BLaER1 treated with 17β-estradiol and CSF1 and Interleukin-3, amounts not matched to agents 10 nM and 100 nM (cell line): Measurements from ENCODE around the gene NKRF.
"Not testable (repeated sequence)": the region's sequence is repeated elsewhere in the genome, so short reads cannot be mapped to it uniquely, and the experiment has no call there.

Experiments
- H3K27ac ChIP-seq, 11 experiments: shearing (Covaris generic); formaldehyde crosslinking; 2 replicates each; pipeline ENCODE4 v1.8.1; 2022
- H3K27me3 ChIP-seq, 11 experiments: shearing (Covaris generic); formaldehyde crosslinking; 2 replicates each; pipeline ENCODE4 v1.8.1; 2022
- H3K36me3 ChIP-seq, 11 experiments: shearing (Covaris generic); formaldehyde crosslinking; 2 replicates each; pipeline ENCODE4 v1.8.1; 2022
- H3K4me1 ChIP-seq, 10 experiments: shearing (Covaris generic); formaldehyde crosslinking; 2 replicates each; pipeline ENCODE4 v1.8.1; 2022
- H3K4me2 ChIP-seq, 11 experiments: shearing (Covaris generic); formaldehyde crosslinking; 2 replicates each; pipeline ENCODE4 v1.8.1; 2022
- H3K4me3 ChIP-seq, 10 experiments: shearing (Covaris generic); formaldehyde crosslinking; 2 replicates each; pipeline ENCODE4 v1.8.1; 2022
- H3K9ac ChIP-seq, 11 experiments: shearing (Covaris generic); formaldehyde crosslinking; 2 replicates each; pipeline ENCODE4 v1.8.1; 2022
- H3K9me3 ChIP-seq, 11 experiments: shearing (Covaris generic); formaldehyde crosslinking; replicated peaks in 1 of 11; 2 replicates each; pipeline ENCODE4 v1.8.1; 2022
- H4K20me1 ChIP-seq, 11 experiments: shearing (Covaris generic); formaldehyde crosslinking; 2 replicates each; pipeline ENCODE4 v1.8.1; 2022
- Cebpa-rat ChIP-seq, 11 experiments: shearing (Covaris generic); IDR thresholded peaks; 2 replicates each; pipeline ENCODE4 v1.8.1; 2022

NKRF gene

DNA sequence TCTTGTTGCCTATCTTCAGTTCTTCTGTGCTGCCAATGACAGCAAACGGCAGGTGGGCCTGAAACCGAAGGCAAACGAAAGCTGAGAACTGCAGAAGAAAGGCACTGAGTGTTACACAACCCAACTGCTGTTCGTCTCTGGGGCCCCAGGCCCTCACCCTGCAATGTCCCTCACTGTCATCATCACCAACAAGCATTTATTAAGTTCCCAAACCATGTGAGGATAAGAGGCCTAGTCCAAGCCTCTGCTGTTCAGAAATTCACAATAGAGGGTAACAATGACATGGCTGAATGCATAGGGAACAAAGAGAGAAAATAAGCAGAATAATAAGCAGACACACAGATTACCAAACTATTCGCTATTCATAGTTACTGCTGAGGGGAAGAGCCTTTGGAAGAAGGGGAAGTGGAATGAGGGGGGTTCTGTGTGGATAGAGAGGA is 34.5 kb upstream of the NKRF start:
- Histone ChIP-seq H4K20me1 (peaks cover 0 to 13% (median 0%) of the 10 kb centered on the region in 11 experiments; a peak in 5 of 22 replicates), H3K9ac (no peak overlapping the region), H3K9me3 (no peaks in the 10 kb centered on the region), H3K4me2 (peak overlapping the region in 5 of 11 experiments; percentile 2 to 31 (median 12); a peak in 4 of 22 replicates), H3K27ac (peak overlapping the region in 2 of 11 experiments; percentile 10 to 32; a peak in 3 of 22 replicates), H3K27me3 (no peaks in the 10 kb centered on the region), H3K36me3 (peaks cover 17 to 83% (median 53%) of the 10 kb centered on the region in 11 experiments; a peak in 21 of 22 replicates), H3K4me3 (no peak overlapping the region), H3K4me1 (peaks cover 25 to 56% (median 49%) of the 10 kb centered on the region in 10 experiments)
- no peak for TF ChIP-seq Cebpa-rat (IDR thresholded peaks at IDR 0.05)

DNA sequence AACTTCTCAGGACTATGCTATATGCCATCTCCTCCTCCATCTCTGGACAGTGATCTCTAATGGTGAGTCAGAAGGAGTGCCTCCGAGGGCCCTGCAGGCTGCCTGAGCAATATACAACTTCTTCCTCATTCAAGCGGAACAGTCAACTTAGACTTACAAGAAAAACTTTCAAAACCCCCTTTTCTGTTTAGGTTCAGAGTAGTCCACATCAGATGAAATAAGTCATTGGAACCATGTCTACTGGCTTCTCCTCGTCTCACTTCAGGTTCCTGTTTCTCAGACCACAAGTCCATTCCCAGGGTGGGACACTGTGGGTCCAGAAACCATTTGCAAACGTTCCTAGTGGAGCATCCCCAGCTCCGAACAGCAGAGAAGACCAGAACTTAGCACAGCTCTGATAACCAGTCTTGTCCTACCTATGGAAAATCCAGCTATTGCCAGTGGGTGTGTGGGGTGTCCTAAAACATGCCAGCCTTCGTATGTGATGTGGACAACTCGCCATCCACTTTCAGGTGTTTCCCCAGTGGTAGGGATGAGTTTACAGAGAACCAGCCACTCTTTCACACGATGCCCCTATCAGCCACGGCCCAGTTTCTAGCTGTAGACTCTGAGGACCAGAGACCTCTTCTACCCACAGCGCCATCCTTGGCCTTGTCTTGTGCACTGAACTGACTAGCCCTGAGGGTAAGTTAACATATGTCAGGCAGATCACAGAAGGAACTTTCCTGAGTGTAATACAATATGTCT is 32.7 kb upstream of the NKRF start:
- H3K4me1 ChIP-seq, result peaks cover 25 to 61% (median 57%) of the 10 kb centered on the region in 10 experiments
- H3K27ac ChIP-seq, result peak overlapping the region in 1 of 11 experiments; percentile 7; a peak in 1 of 22 replicates
- TF ChIP-seq Cebpa-rat (IDR thresholded peaks at IDR 0.05), result no peak

DNA sequence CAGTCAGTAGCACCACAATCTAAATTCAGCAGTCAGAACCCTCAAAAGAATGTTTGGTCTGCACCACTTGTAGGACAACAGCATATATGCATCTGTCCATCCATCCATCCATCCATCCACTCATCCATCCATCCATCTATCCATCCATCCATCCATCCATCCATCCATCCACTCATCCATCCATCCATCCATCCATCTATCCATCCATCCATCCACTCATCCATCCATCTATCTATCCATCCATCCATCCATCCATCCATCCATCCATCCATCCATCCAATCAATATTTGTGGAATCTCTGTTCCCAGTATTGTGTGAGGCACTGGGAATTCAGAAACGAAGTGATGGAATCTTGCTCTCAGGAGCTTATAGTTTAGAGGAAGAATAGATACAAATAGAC is 31.2 kb upstream of the NKRF start:
- not testable (repeated sequence) for H3K9ac ChIP-seq, H3K27me3 ChIP-seq, H3K9me3 ChIP-seq, H3K27ac ChIP-seq, H3K4me3 ChIP-seq, H3K4me2 ChIP-seq
- Histone ChIP-seq H4K20me1 (peaks cover 0 to 13% (median 0%) of the 10 kb centered on the region in 11 experiments; a peak in 5 of 22 replicates), H3K4me1 (peaks cover 25 to 53% (median 46%) of the 10 kb centered on the region in 10 experiments), H3K36me3 (peaks cover 31 to 90% (median 71%) of the 10 kb centered on the region in 11 experiments)

More for the DNA sequence above, 32.7 kb upstream of the NKRF start:
- H3K4me2 ChIP-seq, result peak overlapping the region; percentile 6 to 55 (median 30); a peak in 18 of 22 replicates
- no peaks in the 10 kb centered on the region for H3K27me3 ChIP-seq
- H3K4me3 ChIP-seq, result no peak overlapping the region
- peaks cover 0 to 13% (median 0%) of the 10 kb centered on the region in 11 experiments; a peak in 5 of 22 replicates for H4K20me1 ChIP-seq
- H3K9me3 ChIP-seq, result no peaks in the 10 kb centered on the region
- no peak overlapping the region for H3K9ac ChIP-seq
- H3K36me3 ChIP-seq, result peaks cover 17 to 89% (median 60%) of the 10 kb centered on the region in 11 experiments

DNA sequence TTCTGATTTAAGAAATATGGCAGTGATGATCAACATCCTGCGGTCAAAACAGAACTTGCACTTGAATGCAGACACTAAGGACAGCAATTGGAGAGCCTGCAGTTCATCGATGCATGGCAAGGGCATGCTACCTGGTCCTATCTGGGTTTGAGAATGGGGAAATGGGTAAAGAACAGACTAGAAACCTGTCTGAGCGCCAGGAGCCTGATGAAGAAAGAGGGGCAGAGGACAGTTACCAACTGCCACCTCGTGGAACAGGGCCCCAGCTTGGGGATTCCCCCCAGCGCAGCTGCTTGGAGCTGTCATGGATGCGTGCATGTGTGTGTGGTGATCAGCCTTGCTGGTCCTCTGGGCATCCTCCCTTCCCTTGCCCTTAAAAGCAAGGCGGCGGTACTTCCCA is 30.2 kb upstream of the NKRF start:
- Histone ChIP-seq H3K27ac (no peak overlapping the region), H3K9ac (no peak overlapping the region), H3K4me1 (peaks cover 23 to 50% (median 40%) of the 10 kb centered on the region in 10 experiments), H3K27me3 (no peaks in the 10 kb centered on the region), H3K9me3 (no peaks in the 10 kb centered on the region), H3K4me2 (peak overlapping the region in 9 of 11 experiments; percentile 11 to 57 (median 42); a peak in 14 of 22 replicates), H4K20me1 (peaks cover 0 to 11% (median 0%) of the 10 kb centered on the region in 11 experiments; a peak in 4 of 22 replicates), H3K36me3 (peaks cover 37 to 90% (median 77%) of the 10 kb centered on the region in 11 experiments), H3K4me3 (no peak overlapping the region)
- no peak for TF ChIP-seq Cebpa-rat (IDR thresholded peaks at IDR 0.05)

DNA sequence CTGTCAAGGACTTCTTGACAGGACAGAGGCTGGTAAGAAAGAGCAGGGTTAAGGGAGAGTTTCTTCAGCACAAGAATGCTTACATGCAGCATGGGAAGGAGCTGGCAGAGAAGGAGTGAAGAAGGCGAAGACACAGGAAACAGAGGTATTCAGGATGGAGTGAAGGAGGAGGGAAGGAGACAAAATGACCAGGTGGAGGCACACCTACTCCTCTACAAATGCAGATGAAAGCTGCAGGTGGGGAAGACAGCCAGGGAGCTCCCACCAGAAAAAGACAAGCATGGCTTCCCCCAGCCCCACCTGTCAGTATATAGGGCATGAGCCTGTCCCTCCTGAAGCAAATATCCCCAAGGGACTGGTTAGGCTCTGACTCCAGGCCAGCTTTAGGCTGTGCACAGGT is 29.6 kb upstream of the NKRF start:
- Histone ChIP-seq H4K20me1 (peaks cover 0 to 5% (median 0%) of the 10 kb centered on the region in 11 experiments; a peak in 3 of 22 replicates), H3K27ac (0 out of 22 replicates have a peak overlapping the region, but pooled peaks of 1 of the 11 experiments have one; percentile 6), H3K9me3 (no peaks in the 10 kb centered on the region), H3K36me3 (peaks cover 37 to 87% (median 74%) of the 10 kb centered on the region in 11 experiments), H3K9ac (no peak overlapping the region), H3K4me2 (peak overlapping the region in 9 of 11 experiments; percentile 1 to 57 (median 49); a peak in 16 of 22 replicates), H3K4me3 (no peak overlapping the region), H3K4me1 (peaks cover 17 to 43% (median 36%) of the 10 kb centered on the region in 10 experiments), H3K27me3 (no peaks in the 10 kb centered on the region)
- TF ChIP-seq Cebpa-rat (IDR thresholded peaks at IDR 0.05), result no peak

DNA sequence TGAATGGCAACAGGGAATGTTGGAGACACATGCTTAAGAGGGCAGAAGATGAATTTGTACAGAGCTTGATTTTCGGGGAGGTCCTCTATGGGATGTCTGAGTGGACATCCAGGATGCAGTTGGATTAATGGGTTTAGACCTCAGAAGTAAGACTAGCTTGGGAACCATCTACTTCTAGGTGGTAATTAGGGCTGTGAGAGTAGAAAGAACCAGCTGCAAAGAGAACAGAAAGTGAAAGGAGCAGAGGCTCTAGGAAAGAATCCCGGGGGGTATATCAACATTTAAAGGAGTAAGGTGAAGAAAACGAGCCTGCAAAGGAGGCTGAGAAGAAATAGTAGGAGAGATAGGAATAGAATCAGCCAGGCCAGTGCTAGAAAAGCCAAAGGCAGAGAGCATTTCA is 29.0 kb upstream of the NKRF start:
- Histone ChIP-seq H3K27me3 (no peaks in the 10 kb centered on the region), H3K27ac (0 out of 22 replicates have a peak overlapping the region, but pooled peaks of 1 of the 11 experiments have one; percentile 6), H3K9me3 (no peaks in the 10 kb centered on the region), H3K36me3 (peaks cover 32 to 88% (median 72%) of the 10 kb centered on the region in 11 experiments), H3K4me2 (peak overlapping the region in 8 of 11 experiments; percentile 17 to 57 (median 50); a peak in 15 of 22 replicates), H4K20me1 (peaks cover 0 to 5% (median 0%) of the 10 kb centered on the region in 11 experiments; a peak in 2 of 22 replicates), H3K4me1 (peaks cover 12 to 39% (median 36%) of the 10 kb centered on the region in 10 experiments), H3K4me3 (no peak overlapping the region), H3K9ac (no peak overlapping the region)
- no peak for TF ChIP-seq Cebpa-rat (IDR thresholded peaks at IDR 0.05)

DNA sequence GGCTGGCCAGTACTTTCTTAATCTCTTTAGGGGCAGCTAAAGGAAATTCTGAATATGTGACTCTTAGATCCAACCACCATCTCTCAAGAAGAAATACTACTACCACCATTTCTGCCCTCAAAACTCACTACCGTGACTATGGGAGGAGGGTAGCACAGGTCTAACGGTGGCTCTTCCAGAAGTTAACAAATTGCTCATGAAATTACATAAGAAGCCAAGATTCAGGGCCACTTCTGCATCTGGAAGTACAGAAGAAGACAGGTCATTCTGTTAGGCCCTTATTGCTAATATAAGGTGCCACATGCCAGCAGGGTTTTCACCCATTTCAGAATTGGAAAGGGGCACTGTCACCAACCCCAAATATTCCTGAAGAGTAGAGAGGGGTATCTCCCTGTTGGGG is 19.6 kb upstream of the NKRF start:
- Histone ChIP-seq H4K20me1 (no peaks in the 10 kb centered on the region), H3K36me3 (peaks cover 3 to 80% (median 50%) of the 10 kb centered on the region in 11 experiments; a peak in 18 of 22 replicates), H3K4me3 (no peak overlapping the region), H3K27me3 (no peaks in the 10 kb centered on the region), H3K9ac (no peak overlapping the region), H3K9me3 (no peaks in the 10 kb centered on the region), H3K27ac (no peak overlapping the region), H3K4me1 (peaks cover 15 to 36% (median 29%) of the 10 kb centered on the region in 10 experiments), H3K4me2 (peak overlapping the region in 2 of 11 experiments; percentile 2 to 31; a peak in 3 of 22 replicates)
- TF ChIP-seq Cebpa-rat (IDR thresholded peaks at IDR 0.05), result no peak

DNA sequence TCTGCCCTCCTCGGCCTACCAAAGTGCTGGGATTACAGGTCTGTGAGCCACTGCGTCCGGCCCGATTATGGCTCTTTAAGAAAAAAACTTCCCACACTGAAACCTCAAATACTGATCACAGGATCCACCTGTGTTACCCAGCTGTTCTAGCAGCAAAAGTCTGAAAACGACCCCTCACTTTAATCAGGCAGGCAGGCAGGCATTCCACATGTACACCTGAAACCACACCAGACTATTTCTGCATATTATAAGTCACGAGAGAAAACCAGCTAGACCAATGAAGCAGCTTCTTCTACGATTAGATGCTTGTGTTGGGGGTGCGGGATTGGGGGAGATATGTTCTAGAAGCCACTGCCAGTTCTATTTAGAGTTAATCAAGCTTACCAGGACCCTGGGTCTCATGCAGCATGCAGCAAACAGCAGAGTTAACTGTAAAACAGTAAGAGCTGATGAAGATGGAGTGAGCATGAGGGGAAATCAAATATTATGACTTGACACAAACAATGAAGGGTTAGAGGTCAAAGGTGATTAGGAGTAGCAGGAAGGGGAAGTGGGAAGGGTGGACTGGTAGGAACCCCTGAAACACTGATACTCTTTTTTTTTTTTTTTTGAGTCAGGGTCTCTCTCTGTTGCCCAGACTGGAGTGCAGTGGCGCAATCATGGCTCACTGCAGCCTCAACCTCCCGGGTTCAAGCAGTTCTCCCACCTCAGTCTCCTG is 18.9 kb upstream of the NKRF start:
- Histone ChIP-seq H3K9me3 (no peaks in the 10 kb centered on the region), H3K4me2 (peak overlapping the region in 5 of 11 experiments; percentile 0 to 31 (median 7); a peak in 7 of 22 replicates), H3K27ac (no peak overlapping the region), H3K27me3 (no peaks in the 10 kb centered on the region), H3K4me3 (no peak overlapping the region), H3K36me3 (peaks cover 3 to 72% (median 43%) of the 10 kb centered on the region in 11 experiments; a peak in 18 of 22 replicates), H3K4me1 (peaks cover 21 to 43% (median 35%) of the 10 kb centered on the region in 10 experiments), H3K9ac (no peak overlapping the region), H4K20me1 (no peaks in the 10 kb centered on the region)
- TF ChIP-seq Cebpa-rat (IDR thresholded peaks at IDR 0.05), result no peak
